Natural killer cell treated with Interleukin-12 subunit alpha and Interleukin-12 subunit beta and Interleukin-15 and Interleukin-18, amount 100 ng/mL, for 72 hours (primary cell): ENCODE results near the gene GPR135. TPM values are rescaled to one million over a fixed set of nuclear protein-coding genes. Genes with fewer than 3 reads are reported as not detected.

ENCODE experiments used
- ATAC-seq, 2 donors: fragments of 150-1000 bp; cut with Tn5 transposase in 1 of 2; sonication (Bioruptor Pico), chemical (Tn5 transposase) in 1 of 2; 2 replicates each; pipeline ENCODE4 v1.10.0; 2021
- DNase-seq: peaks from one replicate; pipeline ENCODE4 v3.0.0; 2022; ENCODE audit warnings: low spot score
- H3K27ac Mint-ChIP-seq, 2 donors: 1 replicate in 1 of 2; 2 replicates in 1 of 2; pipeline ENCODE4 v1.8.0; 2022; ENCODE audit warnings: mixed read lengths in 2 of 2, mild to moderate bottlenecking in 1 of 2, moderate library complexity in 1 of 2
- H3K27me3 Mint-ChIP-seq, 2 donors: 1 replicate in 1 of 2; 2 replicates in 1 of 2; pipeline ENCODE4 v1.8.0; 2022; ENCODE audit warnings: mixed read lengths in 2 of 2
- H3K36me3 Mint-ChIP-seq: one replicate; pipeline ENCODE4 v1.8.0; 2022; ENCODE audit warnings: mixed read lengths
- H3K4me1 Mint-ChIP-seq, 2 donors: 1 replicate in 1 of 2; 2 replicates in 1 of 2; pipeline ENCODE4 v1.8.0; 2022; ENCODE audit warnings: low read depth in 2 of 2, mixed read lengths in 2 of 2, mild to moderate bottlenecking in 1 of 2
- H3K4me3 Mint-ChIP-seq: one replicate; pipeline ENCODE4 v1.8.0; 2022; ENCODE audit warnings: mixed read lengths
- H3K9me3 Mint-ChIP-seq: 2 replicates; pipeline ENCODE4 v1.8.0; 2022; ENCODE audit warnings: mixed read lengths
- total RNA-seq, 2 donors: library from RNA; stranded (reverse); gene quantifications; one replicate each; pipeline ENCODE4 v1.2.3, GENCODE V29; 2022

GPR135 gene
- total RNA-seq, 2 donors from 2014 or later = 0.83 to 3.8 TPM

GRCh38 chr14:59425322-59425935 lies 39.8 kb downstream of the GPR135 start:
- no peaks in the 10 kb centered on the region for H3K36me3 Mint-ChIP-seq
- no peaks in the 10 kb centered on the region for H3K9me3 Mint-ChIP-seq
- H3K27me3 Mint-ChIP-seq = peaks cover 10 to 20% of the 10 kb centered on the region in 2 donors
- H3K4me1 Mint-ChIP-seq = no peaks in the 10 kb centered on the region
- no peak for ATAC-seq
- H3K27ac Mint-ChIP-seq = no peak overlapping the region
- H3K4me3 Mint-ChIP-seq = no peak overlapping the region
- no peak for DNase-seq

DNA sequence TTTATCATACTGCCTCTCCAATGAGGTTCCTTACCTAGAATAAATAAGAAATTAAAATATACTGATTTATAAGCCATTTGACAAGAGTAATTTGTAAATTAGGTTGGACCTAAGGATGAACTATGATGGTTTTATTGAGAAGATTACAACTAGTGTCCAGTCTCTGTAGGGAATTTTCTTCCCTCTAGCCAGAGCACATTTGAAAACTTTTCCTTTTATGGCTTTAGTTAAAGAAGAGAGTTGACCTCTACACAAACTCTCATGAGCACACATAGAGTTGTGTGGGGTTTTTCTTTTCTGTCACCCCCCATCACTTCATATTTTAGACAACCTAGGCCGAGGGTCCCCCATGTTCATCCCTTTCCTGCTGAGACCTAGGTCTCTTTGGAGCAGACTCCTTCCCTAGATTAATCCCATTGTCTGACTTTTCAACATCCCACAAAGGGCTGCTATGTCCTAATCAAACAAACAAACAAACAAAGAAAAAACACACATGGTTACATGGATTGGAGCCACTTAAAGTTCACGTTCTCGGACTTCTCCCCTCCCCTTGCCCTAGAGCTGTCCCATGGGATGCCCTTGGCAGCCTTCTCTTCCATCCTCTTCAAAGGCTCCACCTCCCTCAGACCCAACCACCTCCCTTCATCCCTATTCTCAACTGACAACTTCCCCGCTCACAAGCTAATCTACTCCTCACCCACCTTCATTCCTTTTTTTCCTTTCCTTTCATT lies 40.7 kb downstream of the GPR135 start:
- no peak for DNase-seq
- no peak for ATAC-seq
- H3K36me3 Mint-ChIP-seq = no peaks in the 10 kb centered on the region

GRCh38 chr14:59422069-59422881 lies 42.9 kb downstream of the GPR135 start:
- H3K9me3 Mint-ChIP-seq = no peaks in the 10 kb centered on the region
- H3K27ac Mint-ChIP-seq = no peak overlapping the region
- H3K36me3 Mint-ChIP-seq = no peaks in the 10 kb centered on the region
- DNase-seq (no peak), ATAC-seq (no peak)
- H3K4me3 Mint-ChIP-seq = no peak overlapping the region
- H3K27me3 Mint-ChIP-seq = peaks cover 10 to 20% of the 10 kb centered on the region in 2 donors
- H3K4me1 Mint-ChIP-seq = no peaks in the 10 kb centered on the region

More for the DNA sequence above, 40.7 kb downstream of the GPR135 start:
- no peaks in the 10 kb centered on the region for H3K4me1 Mint-ChIP-seq
- H3K27me3 Mint-ChIP-seq = peaks cover 10 to 20% of the 10 kb centered on the region in 2 donors
- no peak overlapping the region for H3K4me3 Mint-ChIP-seq
- H3K9me3 Mint-ChIP-seq = no peaks in the 10 kb centered on the region
- no peak overlapping the region for H3K27ac Mint-ChIP-seq

GRCh38 chr14:59419303-59419702 lies 45.9 kb downstream of the GPR135 start:
- no peak for DNase-seq
- Mint-ChIP-seq H3K36me3 (no peaks in the 10 kb centered on the region), H3K27ac (no peak overlapping the region), H3K4me3 (no peak overlapping the region), H3K9me3 (no peaks in the 10 kb centered on the region), H3K27me3 (no peaks in the 10 kb centered on the region), H3K4me1 (no peaks in the 10 kb centered on the region)
- ATAC-seq = no peak

DNA sequence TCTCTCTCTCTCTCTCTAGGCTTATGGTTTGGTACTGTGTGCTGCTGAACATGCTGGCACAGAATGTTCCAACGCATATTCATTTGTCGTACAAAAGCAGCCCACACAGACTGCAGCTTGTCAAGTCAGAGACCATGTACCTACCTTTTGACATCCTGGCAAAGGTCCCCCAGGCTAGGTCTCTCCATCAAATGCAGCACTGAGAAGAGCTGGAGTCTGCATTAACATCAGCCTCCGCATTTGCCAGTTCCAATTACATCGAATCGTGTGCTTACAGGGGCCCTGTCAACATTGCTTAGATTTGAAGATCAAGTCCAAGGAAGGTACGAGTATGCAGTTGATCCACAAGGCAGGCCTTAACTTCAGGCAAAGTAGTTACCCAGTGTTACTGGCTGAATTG lies 47.9 kb downstream of the GPR135 start:
- Mint-ChIP-seq H3K4me1 (no peaks in the 10 kb centered on the region), H3K4me3 (no peak overlapping the region), H3K9me3 (no peaks in the 10 kb centered on the region), H3K27me3 (peaks cover 0 to under 1% of the 10 kb centered on the region in 2 donors), H3K27ac (no peak overlapping the region), H3K36me3 (peaks cover 3% of the 10 kb centered on the region)
- ATAC-seq (no peak), DNase-seq (no peak)

DNA sequence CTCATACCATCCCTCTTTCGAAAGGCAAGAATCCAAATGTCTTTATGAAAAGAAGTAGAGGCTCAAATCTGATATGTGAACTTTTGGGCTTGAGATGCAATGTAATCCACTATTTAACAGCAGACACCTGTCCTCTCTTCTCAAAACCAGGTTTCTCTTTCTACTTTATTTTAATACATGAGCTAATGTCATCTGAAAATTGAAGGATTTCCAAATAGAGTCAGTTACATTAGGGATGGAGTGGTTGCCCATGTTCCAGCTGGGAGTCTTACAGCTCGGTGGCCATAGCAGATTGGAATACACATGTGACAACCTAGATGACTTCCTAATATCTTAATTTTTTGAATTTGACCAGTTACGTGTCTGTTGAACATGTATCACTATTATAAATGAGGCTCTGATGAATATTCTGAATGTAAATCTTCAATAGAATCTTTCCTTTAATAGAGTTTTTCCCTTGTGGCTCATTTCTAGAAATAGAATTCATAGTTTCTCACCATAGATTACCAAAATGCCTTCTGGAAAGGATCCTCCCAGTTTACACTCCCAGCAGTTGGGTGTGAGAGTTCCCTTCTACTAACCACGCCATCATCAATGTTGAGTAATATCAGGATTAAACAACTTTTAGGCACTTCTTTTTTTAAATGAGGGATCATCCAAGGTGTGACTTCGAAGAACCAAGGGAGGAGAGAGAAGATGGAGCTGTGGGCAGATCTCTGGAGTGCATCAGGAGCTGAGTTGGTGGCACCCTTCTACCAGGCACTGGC lies 49.2 kb downstream of the GPR135 start:
- ATAC-seq (no peak), DNase-seq (no peak)
- Mint-ChIP-seq H3K27ac (no peak overlapping the region), H3K36me3 (peaks cover 6% of the 10 kb centered on the region), H3K4me3 (no peak overlapping the region), H3K9me3 (peaks cover 3% of the 10 kb centered on the region), H3K4me1 (no peaks in the 10 kb centered on the region), H3K27me3 (peaks cover 3 to 5% of the 10 kb centered on the region in 2 donors)

Other genes with a start within 250 kb of the GPR135 start
- gene L3HYPDH, start 19.0 kb upstream of the GPR135 start, total RNA-seq = 10 to 100 TPM in 1 of 2 donors, 1 to 10 TPM in 1; 6.5 to 17.4 TPM
- 10 to 100 TPM; 24.7 to 38.2 TPM for gene JKAMP, start 19.1 kb upstream of the GPR135 start, total RNA-seq
- gene CCDC175, start 111.4 kb upstream of the GPR135 start, total RNA-seq = not detected